ENCODE results near the gene BTK.
A peak's percentile ranks its signal among the peaks of the same experiment; 100 is the strongest.

BTK gene

GRCh38 chrX:101385795-101386541 lies at the start of gene BTK:
TSS of gene BTK (minus strand) at chrX:101386191. CDS start at chrX:101375284, 10,907 bp downstream.
- DNase-seq, result no peak

DNA sequence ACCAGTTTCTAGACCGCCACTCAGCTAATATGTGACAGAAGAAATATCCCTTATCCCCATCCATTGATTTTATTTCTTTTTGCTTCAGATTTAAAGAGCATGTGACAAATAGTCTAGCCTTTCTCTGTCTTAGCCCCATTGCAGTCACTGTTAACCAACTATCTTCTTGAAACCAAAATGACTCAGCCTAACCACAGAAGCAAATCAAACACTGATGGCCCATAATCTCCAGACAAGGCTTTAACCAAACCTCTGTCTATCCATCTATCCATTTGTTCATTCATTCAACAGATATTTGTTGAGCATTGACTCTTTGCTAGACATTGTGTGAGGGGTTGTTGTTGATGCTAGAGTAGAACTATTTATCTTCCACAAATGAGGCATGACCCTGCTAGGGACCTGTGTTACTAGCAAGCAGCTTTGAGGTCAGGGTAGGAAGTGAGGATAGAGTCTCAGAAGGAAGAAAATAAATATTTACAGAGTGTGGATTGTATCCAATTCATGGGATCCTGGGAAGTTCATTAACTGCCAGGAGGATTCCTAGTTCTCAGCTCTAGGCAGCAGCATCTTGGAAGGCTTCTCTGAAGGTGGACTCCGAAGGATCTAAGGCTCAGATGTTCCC lies 44.6 kb upstream of the BTK start:
- peak; percentile 64 for DNase-seq

GRCh38 chrX:101429934-101430333 lies 43.9 kb upstream of the BTK start:
- DNase-seq, result peak; percentile 47

DNA sequence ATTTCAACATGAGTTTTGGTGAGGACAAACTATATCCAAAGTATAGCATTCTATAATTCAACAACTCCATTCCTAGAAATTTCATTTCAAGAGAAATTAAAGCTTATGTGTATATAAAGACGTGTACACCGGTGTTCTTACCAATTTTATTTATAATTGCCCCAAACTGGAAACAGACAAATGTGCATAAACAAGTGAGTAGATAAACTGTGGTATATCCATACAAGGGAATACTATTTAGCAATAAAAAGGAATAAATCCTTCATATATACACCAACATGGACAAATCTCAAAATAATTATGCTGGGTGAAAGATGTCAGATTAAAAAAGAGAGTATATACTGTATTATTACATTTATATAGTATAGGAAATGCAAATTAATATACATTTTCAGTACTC lies 42.0 kb upstream of the BTK start:
- no peak for DNase-seq

GRCh38 chrX:101419489-101419888 lies 33.5 kb upstream of the BTK start:
- no peak for DNase-seq

DNA sequence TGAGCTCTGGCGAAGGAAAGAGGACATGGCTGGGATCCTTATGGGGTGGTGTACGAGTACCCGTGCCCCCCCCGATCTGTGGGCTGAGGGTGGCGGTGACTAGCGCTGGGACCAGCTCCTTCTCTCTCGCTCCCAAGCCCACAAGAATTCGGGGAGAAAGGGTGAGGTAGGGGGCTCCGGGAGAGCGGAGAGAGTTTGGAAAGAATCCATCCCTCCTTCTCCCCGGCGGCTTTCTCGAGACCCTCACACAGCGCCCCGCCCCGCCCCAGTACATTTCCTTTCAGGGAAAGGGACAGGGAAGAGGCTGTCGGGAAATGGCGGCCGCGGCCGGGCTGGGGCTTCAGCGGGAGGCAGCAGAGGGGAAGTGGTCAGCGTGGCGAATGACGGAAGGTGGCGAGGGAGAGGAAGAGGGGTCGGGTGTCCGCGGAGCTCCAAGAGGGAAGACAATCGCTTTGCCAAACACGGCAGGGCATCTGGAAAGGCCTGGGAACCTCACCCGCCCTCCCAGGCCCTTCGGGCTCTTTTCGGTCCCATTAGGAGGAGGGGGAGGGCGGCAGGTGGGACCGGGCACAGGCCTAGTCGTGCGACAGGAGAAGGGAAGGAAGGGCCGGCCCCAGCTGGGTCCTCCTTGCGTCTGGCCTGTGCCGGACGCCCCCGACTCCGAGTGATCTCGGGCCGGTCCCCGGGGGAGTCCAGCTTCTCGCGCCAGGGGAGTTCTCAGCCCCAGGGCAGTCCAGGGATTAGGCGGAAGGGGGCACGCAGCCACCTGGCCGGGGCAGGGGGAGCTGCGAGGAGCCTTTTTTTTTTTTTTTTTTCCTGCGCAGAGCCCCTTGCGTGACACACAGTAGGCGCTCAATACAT lies 32.2 kb upstream of the BTK start:
- peak; percentile 55 for DNase-seq

DNA sequence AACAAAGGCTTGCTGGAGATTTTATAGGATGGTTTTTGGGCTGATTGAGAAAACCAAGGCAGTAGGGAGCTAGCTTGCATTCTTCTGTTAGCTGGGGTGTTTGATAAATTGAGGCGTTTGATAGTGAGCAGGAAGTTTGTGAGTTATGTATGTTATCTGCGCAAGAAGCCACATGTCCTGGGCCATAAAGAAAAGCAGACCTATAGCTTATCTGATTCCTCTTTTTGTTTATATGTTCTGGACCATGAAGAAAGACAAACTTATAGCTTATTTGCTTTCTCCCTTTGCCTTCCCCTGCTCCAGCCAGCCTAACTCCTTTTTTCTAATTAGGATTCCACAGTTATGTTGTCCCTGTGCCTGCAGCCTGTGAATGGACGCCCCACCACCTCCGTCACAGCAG lies 31.2 kb upstream of the BTK start:
- no peak for DNase-seq

- DNase-seq, result no peak
Measured at GRCh38 chrX:101416691-101417090, 30.7 kb upstream of the BTK start.

- DNase-seq, result peak; percentile 74
Measured at GRCh38 chrX:101415180-101416145, 29.5 kb upstream of the BTK start.

GRCh38 chrX:101411984-101412383 lies 26.0 kb upstream of the BTK start:
- DNase-seq, result no peak

DNA sequence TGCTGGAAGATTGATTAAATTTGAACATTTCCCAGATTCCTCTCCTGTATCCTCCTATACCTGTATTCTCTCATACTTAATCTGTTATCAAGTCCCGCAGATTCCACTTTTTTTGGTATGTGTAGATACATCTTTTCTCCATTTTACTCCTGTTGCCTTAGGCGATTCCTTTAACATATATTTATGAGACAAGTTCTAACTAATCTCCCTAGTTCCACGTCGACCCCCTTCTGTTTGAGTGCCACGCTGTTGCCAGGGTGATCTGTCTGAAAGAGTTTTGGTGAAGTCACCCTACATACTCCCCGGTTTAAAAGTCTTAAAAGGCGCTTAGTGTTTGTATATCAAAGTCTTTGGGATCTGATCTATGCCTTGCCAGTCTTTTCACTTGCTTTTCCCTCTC lies 24.5 kb upstream of the BTK start:
- DNase-seq, result no peak

DNA sequence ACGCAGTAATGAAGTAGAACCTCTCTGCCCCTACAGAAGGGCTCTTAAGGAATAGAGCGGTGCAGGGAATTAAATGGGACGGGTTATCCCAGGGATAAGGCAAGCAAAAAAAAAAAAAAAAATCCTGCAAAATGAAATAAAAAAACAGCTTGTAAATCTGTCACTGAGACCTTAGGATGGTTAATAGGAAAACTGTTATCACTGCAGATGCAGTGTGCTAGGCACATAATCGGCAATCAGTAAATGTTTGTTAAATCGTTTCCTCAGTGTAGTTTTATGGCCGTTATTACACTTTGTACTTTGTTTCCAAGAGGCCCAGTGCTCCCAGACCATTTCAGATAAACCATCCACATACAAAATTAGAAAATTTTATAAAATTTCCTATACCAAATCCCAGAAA lies 23.1 kb upstream of the BTK start:
- DNase-seq, result no peak

- no peak for DNase-seq
Measured at GRCh38 chrX:101408532-101408841, 22.5 kb upstream of the BTK start.

- peak; percentile 92 for DNase-seq
Measured at GRCh38 chrX:101407748-101408531, 21.9 kb upstream of the BTK start, which contains the start of the genes GLA and HNRNPH2. TSS of gene GLA (minus strand) at chrX:101407925. CDS start at chrX:101407903, 22 bp downstream. TSS of gene HNRNPH2 (plus strand) at chrX:101408222. CDS start at chrX:101411989, 3,767 bp downstream.

DNA sequence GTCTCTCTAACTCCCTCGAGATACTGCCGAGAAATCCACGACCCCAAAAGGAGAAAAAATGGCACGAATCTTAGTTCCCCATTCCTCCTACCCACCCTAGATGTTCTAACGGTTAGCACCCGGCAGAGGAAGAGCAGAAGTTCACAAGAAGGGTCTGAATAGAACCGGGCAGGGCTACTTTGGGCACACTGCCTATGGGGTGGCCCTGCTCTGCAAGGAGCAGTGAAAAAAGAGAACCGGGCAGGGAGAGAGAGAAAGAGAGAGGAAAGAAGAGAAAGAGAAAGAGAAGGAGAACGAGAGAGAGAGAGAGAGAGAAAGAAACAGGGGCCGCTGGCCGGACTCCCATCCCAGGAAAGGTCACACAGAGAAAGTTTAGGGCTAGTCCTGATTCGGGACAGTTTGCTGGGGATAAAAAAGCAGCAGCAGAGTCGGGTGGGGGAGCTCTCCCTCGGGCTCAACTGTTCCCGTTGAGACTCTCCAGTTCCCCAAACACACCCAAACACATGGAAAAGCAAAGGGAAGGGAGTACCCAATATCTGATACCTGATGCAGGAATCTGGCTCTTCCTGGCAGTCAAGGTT lies 21.3 kb upstream of the BTK start:
- DNase-seq, result no peak

DNA sequence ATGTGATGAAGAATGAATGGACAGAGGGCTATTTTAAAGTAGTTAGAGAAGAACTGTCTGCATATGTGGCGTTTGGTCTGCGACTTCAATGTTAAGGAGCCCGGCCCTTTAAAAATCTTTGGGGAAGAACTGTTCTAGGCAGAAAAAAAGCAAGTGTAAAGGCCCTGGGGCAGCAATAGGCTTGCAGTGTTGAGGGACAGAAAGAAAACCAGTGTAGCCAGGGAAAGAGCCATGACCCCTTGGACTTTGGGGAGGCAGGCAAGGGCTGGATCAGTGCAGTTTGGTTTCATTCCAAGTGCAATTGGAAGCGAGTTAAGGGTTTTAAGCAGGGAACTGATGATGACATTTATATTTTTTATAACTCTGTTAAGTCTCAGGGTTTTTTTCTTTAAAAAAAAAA lies 13.8 kb upstream of the BTK start:
- DNase-seq, result no peak

GRCh38 chrX:101398694-101399093 lies 12.7 kb upstream of the BTK start:
- no peak for DNase-seq

GRCh38 chrX:101397779-101398178 lies 11.8 kb upstream of the BTK start:
- DNase-seq, result no peak

- DNase-seq, result no peak
Measured at GRCh38 chrX:101395789-101396188, 9.8 kb upstream of the BTK start.

GRCh38 chrX:101394372-101394771 lies 8.4 kb upstream of the BTK start:
- no peak for DNase-seq
